A673 (cell line): Measurements from ENCODE around the gene PRCD. TPM values are rescaled to one million over a fixed set of nuclear protein-coding genes. Genes with fewer than 3 reads are reported as not detected.
"Not testable (repeated sequence)": the region's sequence is repeated elsewhere in the genome, so short reads cannot be mapped to it uniquely, and the experiment has no call there.

ENCODE experiments used
- BruUV-seq: library from RNA; stranded (reverse); fragments of 400-500 nt; replicated peaks from 2 replicates; lab custom pipeline; 2021; lab: Mats Ljungman, UMichigan
- CTCF ChIA-PET: fragments of 300-600 bp; sonication (Branson Sonifier 250); formaldehyde crosslinking; loops from one replicate; lab custom pipeline; 2022; ENCODE audit warnings: antibody characterized with exemption; lab: Charles Lee
- POLR2A ChIA-PET: fragments of 300-600 bp; sonication (Branson Sonifier 250); formaldehyde crosslinking; loops from one replicate; lab custom pipeline; 2022; ENCODE audit warnings: antibody characterized with exemption; ENCODE audit not compliant: low non-redundant PET; lab: Charles Lee
- DNase-seq: peaks from one replicate; pipeline ENCODE4 v3.0.0-alpha.2; 2015; ENCODE audit warnings: low spot score
- H3K27ac ChIP-seq: fragments of 200-600 bp; sonication (generic); 2 replicates; pipeline ENCODE4 v1.5.1; 2016; ENCODE audit warnings: mixed run types, low read depth, mild to moderate bottlenecking, mixed read lengths, antibody characterized with exemption, low read length; ENCODE audit not compliant: poor library complexity, severe bottlenecking
- H3K27me3 ChIP-seq: fragments of 200-600 bp; sonication (generic); replicated peaks from 2 replicates; pipeline ENCODE4 v1.6.1; 2017; ENCODE audit warnings: mixed run types, low read depth, mild to moderate bottlenecking, mixed read lengths, antibody characterized with exemption, low read length; ENCODE audit not compliant: insufficient read depth, poor library complexity
- H3K36me3 ChIP-seq: fragments of 200-600 bp; sonication (generic); 2 replicates; pipeline ENCODE4 v1.6.1; 2016; ENCODE audit warnings: mixed run types, mild to moderate bottlenecking, mixed read lengths, antibody characterized with exemption, low read length; ENCODE audit not compliant: insufficient read depth, poor library complexity, severe bottlenecking
- H3K4me1 ChIP-seq: fragments of 200-600 bp; sonication (generic); 2 replicates; pipeline ENCODE4 v1.6.1; 2017; ENCODE audit warnings: mixed run types, mild to moderate bottlenecking, mixed read lengths, antibody characterized with exemption, low read length; ENCODE audit not compliant: insufficient read depth, poor library complexity, severe bottlenecking
- H3K4me3 ChIP-seq: fragments of 200-600 bp; sonication (generic); 2 replicates; pipeline ENCODE4 v1.5.1; 2016; ENCODE audit warnings: low read depth, mixed run types, mild to moderate bottlenecking, mixed read lengths, low read length; ENCODE audit not compliant: poor library complexity, severe bottlenecking
- H3K9me3 ChIP-seq: fragments of 200-600 bp; sonication (generic); 2 replicates; pipeline ENCODE4 v1.6.1; 2016; ENCODE audit warnings: mixed run types, low read depth, mild to moderate bottlenecking, mixed read lengths, antibody characterized with exemption, low read length; ENCODE audit not compliant: poor library complexity, severe bottlenecking
- EZH2 ChIP-seq: fragments of 200-600 bp; sonication (generic); IDR thresholded peaks from 2 replicates; pipeline ENCODE4 v1.6.1; 2017; ENCODE audit warnings: borderline replicate concordance, low read depth, mild to moderate bottlenecking, mixed read lengths, antibody characterized with exemption, low read length; ENCODE audit not compliant: poor library complexity, severe bottlenecking
- intact Hi-C: fragments of 100-400 bp; cut with micrococcal nuclease; formaldehyde crosslinking; loops from one replicate; pipeline ENCODE4 v1.10.0; 2022; ENCODE audit not compliant: unreplicated experiment
- total RNA-seq: library from RNA; stranded (reverse); gene quantifications from 2 replicates; pipeline ENCODE4 v1.2.3, GENCODE V29; 2021
- TF ChIP-seq, protein P1 (sequence below): fragments of 300-800, 200-600 bp; sonication (generic); conservative IDR thresholded peaks from 2 replicates; pipeline ENCODE4 v1.5.1; 2017; ENCODE audit warnings: low read depth, mild to moderate bottlenecking, antibody characterized with exemption, low read length, moderate library complexity, mixed read lengths

PRCD gene
- total RNA-seq, 1 experiment from 2014 or later, result not detected

DNA sequence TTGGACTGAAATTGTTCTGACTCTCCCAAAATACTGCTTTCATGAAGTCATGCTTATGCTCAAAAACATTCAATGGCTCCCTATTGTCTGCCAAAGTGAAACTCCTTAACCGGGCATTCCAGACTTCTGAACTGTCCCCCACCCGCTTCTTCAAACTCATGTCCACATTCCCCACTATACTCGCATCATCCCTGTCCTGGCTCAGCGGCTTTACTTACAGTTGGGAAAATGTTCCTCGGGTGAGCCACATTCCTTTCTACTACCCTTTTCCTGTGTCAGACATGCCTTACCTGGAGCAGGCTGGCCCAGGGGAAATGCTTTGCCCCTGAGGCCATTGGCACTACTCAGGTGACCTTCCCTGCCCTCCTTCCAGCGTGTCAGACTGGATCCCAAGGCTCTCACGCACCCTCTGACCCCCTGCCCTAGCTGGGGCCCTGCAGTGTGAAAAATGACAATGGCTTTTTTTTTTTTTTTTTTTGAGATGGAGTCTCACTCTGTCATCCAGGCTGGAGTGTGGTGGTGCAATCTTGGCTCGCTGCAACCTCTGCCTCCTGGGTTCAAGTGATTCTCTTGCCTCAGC, 7.7 kb upstream of the PRCD start:
- DNase-seq, result no peak
- H3K27ac ChIP-seq, result no peak overlapping the region
- no peaks in the 10 kb centered on the region for H3K27me3 ChIP-seq
- H3K4me3 ChIP-seq, result no peak overlapping the region
- intact Hi-C loops, result no loop called here
- no TSS peak for BruUV-seq
- H3K9me3 ChIP-seq, result no peaks in the 10 kb centered on the region
- H3K36me3 ChIP-seq, result no peaks in the 10 kb centered on the region
- TF ChIP-seq EZH2, result no peak
- TF ChIP-seq, protein P1, sequence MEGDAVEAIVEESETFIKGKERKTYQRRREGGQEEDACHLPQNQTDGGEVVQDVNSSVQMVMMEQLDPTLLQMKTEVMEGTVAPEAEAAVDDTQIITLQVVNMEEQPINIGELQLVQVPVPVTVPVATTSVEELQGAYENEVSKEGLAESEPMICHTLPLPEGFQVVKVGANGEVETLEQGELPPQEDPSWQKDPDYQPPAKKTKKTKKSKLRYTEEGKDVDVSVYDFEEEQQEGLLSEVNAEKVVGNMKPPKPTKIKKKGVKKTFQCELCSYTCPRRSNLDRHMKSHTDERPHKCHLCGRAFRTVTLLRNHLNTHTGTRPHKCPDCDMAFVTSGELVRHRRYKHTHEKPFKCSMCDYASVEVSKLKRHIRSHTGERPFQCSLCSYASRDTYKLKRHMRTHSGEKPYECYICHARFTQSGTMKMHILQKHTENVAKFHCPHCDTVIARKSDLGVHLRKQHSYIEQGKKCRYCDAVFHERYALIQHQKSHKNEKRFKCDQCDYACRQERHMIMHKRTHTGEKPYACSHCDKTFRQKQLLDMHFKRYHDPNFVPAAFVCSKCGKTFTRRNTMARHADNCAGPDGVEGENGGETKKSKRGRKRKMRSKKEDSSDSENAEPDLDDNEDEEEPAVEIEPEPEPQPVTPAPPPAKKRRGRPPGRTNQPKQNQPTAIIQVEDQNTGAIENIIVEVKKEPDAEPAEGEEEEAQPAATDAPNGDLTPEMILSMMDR, result no peak
- ChIA-PET POLR2A (no interaction called here), CTCF (no interaction called here)
- H3K4me1 ChIP-seq, result peaks cover 15% of the 10 kb centered on the region

GRCh38 chr17:76533640-76534359, 6.0 kb upstream of the PRCD start:
- DNase-seq, H3K4me3 ChIP-seq, CTCF ChIA-PET, H3K27me3 ChIP-seq, H3K27ac ChIP-seq, H3K9me3 ChIP-seq, intact Hi-C loops, POLR2A ChIA-PET, BruUV-seq, H3K36me3 ChIP-seq: not testable (repeated sequence)
- peaks cover 15% of the 10 kb centered on the region for H3K4me1 ChIP-seq

- H3K27ac ChIP-seq, result no peak overlapping the region
- no TSS peak for BruUV-seq
- CTCF ChIA-PET, result no interaction called here
Observed at GRCh38 chr17:76534831-76535732, 4.8 kb upstream of the PRCD start.

More at GRCh38 chr17:76534831-76535732, 4.8 kb upstream of the PRCD start:
- peaks cover 2% of the 10 kb centered on the region for H3K4me1 ChIP-seq
- H3K9me3 ChIP-seq, result no peaks in the 10 kb centered on the region
- no peaks in the 10 kb centered on the region for H3K36me3 ChIP-seq
- POLR2A ChIA-PET, result no interaction called here
- TF ChIP-seq, protein P1, result no peak
- no peak for TF ChIP-seq EZH2
- no peak for DNase-seq
- peaks cover 5% of the 10 kb centered on the region for H3K27me3 ChIP-seq
- H3K4me3 ChIP-seq, result no peak overlapping the region
- intact Hi-C loops, result no loop called here
